GM21526 (cell line): ENCODE measurements around the gene PDLIM5.

ENCODE experiments used
- ATAC-seq: cut with Tn5 transposase; IDR thresholded peaks from one replicate; pipeline ENCODE4 v1.9.1; 2021; ENCODE audit warnings: moderate library complexity; ENCODE audit not compliant: unreplicated experiment, low FRiP score

Gene PDLIM5

GRCh38 chr4:94523033-94523580 is 71.4 kb downstream of the PDLIM5 start:
- ATAC-seq: no peak

GRCh38 chr4:94523617-94524016 is 71.9 kb downstream of the PDLIM5 start:
- no peak for ATAC-seq

- ATAC-seq: peak; percentile 86
Observed at GRCh38 chr4:94525993-94526728, 74.4 kb downstream of the PDLIM5 start.

- no peak for ATAC-seq
Observed at GRCh38 chr4:94527556-94528233, 76.0 kb downstream of the PDLIM5 start.

- ATAC-seq: no peak
Observed at GRCh38 chr4:94528792-94529451, 77.2 kb downstream of the PDLIM5 start.

- ATAC-seq: no peak
Observed at GRCh38 chr4:94530073-94530472, 78.3 kb downstream of the PDLIM5 start.

GRCh38 chr4:94531991-94532789 is 80.4 kb downstream of the PDLIM5 start:
- no peak for ATAC-seq

GRCh38 chr4:94533405-94534223 is 81.9 kb downstream of the PDLIM5 start:
- no peak for ATAC-seq

GRCh38 chr4:94534401-94535312 is 82.9 kb downstream of the PDLIM5 start:
- peak; percentile 96 for ATAC-seq

GRCh38 chr4:94536049-94536448 is 84.3 kb downstream of the PDLIM5 start:
- no peak for ATAC-seq

GRCh38 chr4:94536649-94537469 is 85.1 kb downstream of the PDLIM5 start:
- no peak for ATAC-seq

- no peak for ATAC-seq
Observed at GRCh38 chr4:94537921-94538628, 86.3 kb downstream of the PDLIM5 start.

- ATAC-seq: no peak
Observed at GRCh38 chr4:94540476-94540875, 88.7 kb downstream of the PDLIM5 start.

GRCh38 chr4:94544811-94545210 is 93.1 kb downstream of the PDLIM5 start:
- ATAC-seq: no peak

GRCh38 chr4:94545296-94545695 is 93.6 kb downstream of the PDLIM5 start:
- no peak for ATAC-seq

- no peak for ATAC-seq
Observed at GRCh38 chr4:94546949-94547348, 95.2 kb downstream of the PDLIM5 start.

- ATAC-seq: no peak
Observed at GRCh38 chr4:94548571-94548970, 96.8 kb downstream of the PDLIM5 start.
